Lower lobe of right lung (tissue), 2 donors: ENCODE measurements around the gene MPZL3. TPM values are rescaled to one million over a fixed set of nuclear protein-coding genes. Genes with fewer than 3 reads are reported as not detected.

ENCODE experiments used
- ATAC-seq, 2 donors: fragments of 200-7000 bp; cut with Tn5 transposase; one replicate each; pipeline ENCODE4 v1.9.1; 2020 to 2022; ENCODE audit warnings: mild to moderate bottlenecking in 2 of 2, moderate library complexity in 2 of 2
- DNase-seq: peaks from one replicate; pipeline ENCODE4 v3.0.0-alpha.2; 2020
- H3K27ac ChIP-seq: fragments of 200-600 bp; one replicate; pipeline ENCODE4 v1.8.0; 2022
- H3K27me3 ChIP-seq: fragments of 200-600 bp; one replicate; pipeline ENCODE4 v1.8.0; 2022; ENCODE audit warnings: low read depth
- H3K36me3 ChIP-seq: fragments of 200-600 bp; one replicate; pipeline ENCODE4 v1.8.0; 2022; ENCODE audit warnings: mild to moderate bottlenecking
- H3K4me1 ChIP-seq: fragments of 200-600 bp; one replicate; pipeline ENCODE4 v1.8.0; 2022
- H3K4me3 ChIP-seq: fragments of 200-600 bp; one replicate; pipeline ENCODE4 v1.8.0; 2022; ENCODE audit warnings: mild to moderate bottlenecking
- H3K9me3 ChIP-seq: fragments of 200-600 bp; one replicate; pipeline ENCODE4 v1.8.0; 2022
- intact Hi-C: fragments of 100-400 bp; cut with DNase I; formaldehyde crosslinking; loops from one replicate; pipeline ENCODE4 v1.11.0; 2022
- total RNA-seq: library from RNA; stranded (reverse); fragmentation: NEBNext Ultra II Directional; extraction: Animal tissue kit (Norgen Biotek cat#: 25700); gene quantifications from one replicate; pipeline ENCODE4 v1.2.1, GENCODE V29; 2021
- TF ChIP-seq, protein P1 (sequence below): fragments of 200-600 bp; IDR thresholded peaks from one replicate; pipeline ENCODE4 v1.8.0; 2022; ENCODE audit warnings: antibody characterized with exemption, mild to moderate bottlenecking
- donor health status: DM: no; HTN: yes; CAD: no; lungs with severe emphysema.

MPZL3 gene
- total RNA-seq, 1 donor from 2014 or later: 12.8 TPM

- no peak overlapping the region for H3K4me3 ChIP-seq
- TF ChIP-seq, protein P1, sequence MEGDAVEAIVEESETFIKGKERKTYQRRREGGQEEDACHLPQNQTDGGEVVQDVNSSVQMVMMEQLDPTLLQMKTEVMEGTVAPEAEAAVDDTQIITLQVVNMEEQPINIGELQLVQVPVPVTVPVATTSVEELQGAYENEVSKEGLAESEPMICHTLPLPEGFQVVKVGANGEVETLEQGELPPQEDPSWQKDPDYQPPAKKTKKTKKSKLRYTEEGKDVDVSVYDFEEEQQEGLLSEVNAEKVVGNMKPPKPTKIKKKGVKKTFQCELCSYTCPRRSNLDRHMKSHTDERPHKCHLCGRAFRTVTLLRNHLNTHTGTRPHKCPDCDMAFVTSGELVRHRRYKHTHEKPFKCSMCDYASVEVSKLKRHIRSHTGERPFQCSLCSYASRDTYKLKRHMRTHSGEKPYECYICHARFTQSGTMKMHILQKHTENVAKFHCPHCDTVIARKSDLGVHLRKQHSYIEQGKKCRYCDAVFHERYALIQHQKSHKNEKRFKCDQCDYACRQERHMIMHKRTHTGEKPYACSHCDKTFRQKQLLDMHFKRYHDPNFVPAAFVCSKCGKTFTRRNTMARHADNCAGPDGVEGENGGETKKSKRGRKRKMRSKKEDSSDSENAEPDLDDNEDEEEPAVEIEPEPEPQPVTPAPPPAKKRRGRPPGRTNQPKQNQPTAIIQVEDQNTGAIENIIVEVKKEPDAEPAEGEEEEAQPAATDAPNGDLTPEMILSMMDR: no peak
- intact Hi-C loops: no loop called here
- H3K27me3 ChIP-seq: no peaks in the 10 kb centered on the region
- DNase-seq (no peak), ATAC-seq (no peak)
- peaks cover 17% of the 10 kb centered on the region for H3K36me3 ChIP-seq
- H3K4me1 ChIP-seq: peaks cover 21% of the 10 kb centered on the region
- H3K27ac ChIP-seq: no peak overlapping the region
- no peaks in the 10 kb centered on the region for H3K9me3 ChIP-seq
These were observed 50.2 kb downstream of the MPZL3 start for GRCh38 chr11:118201966-118202365.

- Histone ChIP-seq H3K9me3 (no peaks in the 10 kb centered on the region), H3K27me3 (no peaks in the 10 kb centered on the region), H3K36me3 (peaks cover 17% of the 10 kb centered on the region), H3K4me1 (peaks cover 13% of the 10 kb centered on the region), H3K27ac (no peak overlapping the region), H3K4me3 (no peak overlapping the region)
- TF ChIP-seq, protein P1: no peak
- ATAC-seq (no peak), DNase-seq (no peak)
- intact Hi-C loops: no loop called here
These were observed 51.1 kb downstream of the MPZL3 start for GRCh38 chr11:118200901-118201680.

- intact Hi-C loops: no loop called here
- ATAC-seq (no peak), DNase-seq (no peak)
- no peak overlapping the region for H3K4me3 ChIP-seq
- H3K36me3 ChIP-seq: peaks cover 19% of the 10 kb centered on the region
- no peaks in the 10 kb centered on the region for H3K27me3 ChIP-seq
- no peak overlapping the region for H3K27ac ChIP-seq
- H3K9me3 ChIP-seq: no peaks in the 10 kb centered on the region
- TF ChIP-seq, protein P1: no peak
- H3K4me1 ChIP-seq: peaks cover 9% of the 10 kb centered on the region
These were observed 51.7 kb downstream of the MPZL3 start for GRCh38 chr11:118200497-118200896.

DNA sequence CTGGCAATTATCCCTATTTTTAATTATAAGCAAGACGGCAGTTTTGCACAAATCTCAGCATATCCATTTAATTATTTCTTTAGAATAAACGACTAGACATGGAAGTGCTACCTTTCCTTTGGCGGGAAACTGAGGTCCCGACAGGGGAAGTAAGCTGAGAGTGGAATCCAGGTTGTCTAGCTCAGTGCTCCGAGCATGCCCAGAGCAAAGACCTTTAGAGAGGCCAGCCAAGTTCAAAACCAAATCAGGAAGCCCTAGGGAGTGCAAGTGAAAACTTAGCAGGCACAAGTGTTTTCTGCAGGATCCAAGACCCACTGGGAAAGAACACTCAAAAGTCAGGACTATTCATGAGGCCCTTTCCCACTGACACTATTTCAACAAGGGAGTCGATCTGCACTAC is 53.0 kb downstream of the MPZL3 start:
- DNase-seq (no peak), ATAC-seq (no peak)
- intact Hi-C loops: loop anchor here (5.0 kb wide), 1 partner anchor 93 kb away; no protein-coding TSS in a partner anchor
- Histone ChIP-seq H3K4me1 (peaks cover 18% of the 10 kb centered on the region), H3K27me3 (no peaks in the 10 kb centered on the region), H3K9me3 (no peaks in the 10 kb centered on the region), H3K27ac (no peak overlapping the region), H3K4me3 (no peak overlapping the region), H3K36me3 (peaks cover 20% of the 10 kb centered on the region)
- TF ChIP-seq, protein P1: no peak

DNA sequence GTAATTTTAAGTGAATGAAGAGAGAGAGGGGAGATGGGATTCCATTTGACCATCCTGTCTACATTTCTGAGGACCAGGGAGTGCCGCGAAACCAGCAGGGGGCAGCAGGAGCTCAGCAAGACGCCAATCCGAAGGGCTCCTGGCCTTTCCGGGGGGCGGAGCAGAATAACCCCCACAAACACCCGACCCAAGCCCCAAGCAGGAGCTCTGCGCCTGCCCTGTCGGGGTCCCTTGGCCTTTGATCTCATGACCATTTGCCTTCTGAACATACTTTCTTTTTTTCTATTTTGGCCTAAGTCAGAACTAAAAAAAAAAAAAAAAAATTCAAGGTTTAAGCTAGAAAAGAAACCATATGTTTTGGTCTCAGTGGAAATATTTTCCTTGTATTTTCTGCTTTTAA is 53.8 kb downstream of the MPZL3 start:
- peaks cover 24% of the 10 kb centered on the region for H3K36me3 ChIP-seq
- H3K27ac ChIP-seq: no peak overlapping the region
- H3K9me3 ChIP-seq: no peaks in the 10 kb centered on the region
- peak; percentile 88 for DNase-seq
- TF ChIP-seq, protein P1: peak; percentile 89
- H3K27me3 ChIP-seq: no peaks in the 10 kb centered on the region
- peaks cover 18% of the 10 kb centered on the region for H3K4me1 ChIP-seq
- no peak overlapping the region for H3K4me3 ChIP-seq
- intact Hi-C loops: loop anchor here (5.0 kb wide), 1 partner anchor 94 kb away; no protein-coding TSS in a partner anchor
- peak; percentile 73 to 81 for ATAC-seq
